ENCODE results near the gene RFNG. TPM values are rescaled to one million over a fixed set of nuclear protein-coding genes. Genes with fewer than 3 reads are reported as not detected.

Gene RFNG
- total and polyA plus RNA-seq, 2 of the 13 experiments (the other 11 are each of a cell fraction or from before 2014, with no cell fraction given): 61.4 to 64.0 TPM

DNA sequence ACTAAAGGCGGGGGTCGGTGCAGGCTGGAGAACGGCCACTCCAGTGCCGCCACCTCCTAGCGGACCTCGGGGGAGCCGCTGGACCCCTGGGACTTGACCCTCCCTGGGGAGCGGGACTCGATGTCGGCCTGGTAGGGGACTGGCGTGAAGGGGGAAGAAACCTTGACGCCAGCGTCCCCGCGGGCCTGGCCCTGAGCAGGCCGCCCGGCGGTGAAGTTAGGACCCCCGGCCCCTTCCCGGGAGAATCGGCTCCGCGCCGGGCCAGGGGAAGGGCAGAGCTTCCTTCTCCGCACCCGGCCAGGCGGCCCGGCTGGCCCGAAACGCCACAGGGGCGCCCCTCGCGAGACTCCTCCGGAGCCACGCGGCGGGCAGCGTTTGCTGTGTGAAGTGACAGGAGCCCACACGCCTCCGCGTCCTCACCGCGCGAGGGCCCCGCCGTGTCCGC is 13.6 kb upstream of the RFNG start (continued):
- TF ChIP-seq, protein P1, sequence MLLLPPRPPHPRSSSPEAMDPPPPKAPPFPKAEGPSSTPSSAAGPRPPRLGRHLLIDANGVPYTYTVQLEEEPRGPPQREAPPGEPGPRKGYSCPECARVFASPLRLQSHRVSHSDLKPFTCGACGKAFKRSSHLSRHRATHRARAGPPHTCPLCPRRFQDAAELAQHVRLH (CRISPR knock-in tag; IDR thresholded peaks at IDR 0.05; ENCODE audit: borderline replicate concordance, low read depth): no peak
- no peak for TF ChIP-seq KDM4B (CRISPR knock-in tag; IDR thresholded peaks at IDR 0.05)
- TF ChIP-seq, protein P2, sequence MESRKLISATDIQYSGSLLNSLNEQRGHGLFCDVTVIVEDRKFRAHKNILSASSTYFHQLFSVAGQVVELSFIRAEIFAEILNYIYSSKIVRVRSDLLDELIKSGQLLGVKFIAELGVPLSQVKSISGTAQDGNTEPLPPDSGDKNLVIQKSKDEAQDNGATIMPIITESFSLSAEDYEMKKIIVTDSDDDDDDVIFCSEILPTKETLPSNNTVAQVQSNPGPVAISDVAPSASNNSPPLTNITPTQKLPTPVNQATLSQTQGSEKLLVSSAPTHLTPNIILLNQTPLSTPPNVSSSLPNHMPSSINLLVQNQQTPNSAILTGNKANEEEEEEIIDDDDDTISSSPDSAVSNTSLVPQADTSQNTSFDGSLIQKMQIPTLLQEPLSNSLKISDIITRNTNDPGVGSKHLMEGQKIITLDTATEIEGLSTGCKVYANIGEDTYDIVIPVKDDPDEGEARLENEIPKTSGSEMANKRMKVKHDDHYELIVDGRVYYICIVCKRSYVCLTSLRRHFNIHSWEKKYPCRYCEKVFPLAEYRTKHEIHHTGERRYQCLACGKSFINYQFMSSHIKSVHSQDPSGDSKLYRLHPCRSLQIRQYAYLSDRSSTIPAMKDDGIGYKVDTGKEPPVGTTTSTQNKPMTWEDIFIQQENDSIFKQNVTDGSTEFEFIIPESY (CRISPR knock-in tag; IDR thresholded peaks at IDR 0.05): no peak
- TF ChIP-seq NFKB2 (CRISPR knock-in tag; IDR thresholded peaks at IDR 0.05; ENCODE audit: borderline replicate concordance): no peak
- TF ChIP-seq ZNF547 (CRISPR knock-in tag; IDR thresholded peaks at IDR 0.05): no peak
- TF ChIP-seq DZIP1 (CRISPR knock-in tag; IDR thresholded peaks at IDR 0.05): 0 out of 2 replicates have a peak, but pooled peaks have one; percentile 14
- no peak for TF ChIP-seq MAFF (IDR thresholded peaks at IDR 0.05; ENCODE audit: low read depth, low read length)
- peak; percentile 54; the same call in 1 of the 2 replicates for TF ChIP-seq ZNF687 (CRISPR knock-in tag; IDR thresholded peaks at IDR 0.05)
- TF ChIP-seq THAP11 (CRISPR knock-in tag; IDR thresholded peaks at IDR 0.05): no peak
- no peak for TF ChIP-seq DNMT3B (CRISPR knock-in tag; conservative IDR thresholded peaks at IDR 0.05)
- no peak; the same call in 1 of the 2 replicates for TF ChIP-seq ZZZ3 (CRISPR knock-in tag; IDR thresholded peaks at IDR 0.05; ENCODE audit: borderline replicate concordance)
- no peak for TF ChIP-seq AHR (CRISPR knock-in tag; IDR thresholded peaks at IDR 0.05)
- TF ChIP-seq ZNF414 (CRISPR knock-in tag; IDR thresholded peaks at IDR 0.05): no peak
- no peak for TF ChIP-seq RFXAP (CRISPR knock-in tag; IDR thresholded peaks at IDR 0.05; ENCODE audit: borderline replicate concordance)
- TF ChIP-seq PRMT3 (CRISPR knock-in tag; IDR thresholded peaks at IDR 0.05; ENCODE audit: borderline replicate concordance, low read depth): no peak
- TF ChIP-seq TP53 (CRISPR knock-in tag; conservative IDR thresholded peaks at IDR 0.05): no peak
- TF ChIP-seq, protein P3, sequence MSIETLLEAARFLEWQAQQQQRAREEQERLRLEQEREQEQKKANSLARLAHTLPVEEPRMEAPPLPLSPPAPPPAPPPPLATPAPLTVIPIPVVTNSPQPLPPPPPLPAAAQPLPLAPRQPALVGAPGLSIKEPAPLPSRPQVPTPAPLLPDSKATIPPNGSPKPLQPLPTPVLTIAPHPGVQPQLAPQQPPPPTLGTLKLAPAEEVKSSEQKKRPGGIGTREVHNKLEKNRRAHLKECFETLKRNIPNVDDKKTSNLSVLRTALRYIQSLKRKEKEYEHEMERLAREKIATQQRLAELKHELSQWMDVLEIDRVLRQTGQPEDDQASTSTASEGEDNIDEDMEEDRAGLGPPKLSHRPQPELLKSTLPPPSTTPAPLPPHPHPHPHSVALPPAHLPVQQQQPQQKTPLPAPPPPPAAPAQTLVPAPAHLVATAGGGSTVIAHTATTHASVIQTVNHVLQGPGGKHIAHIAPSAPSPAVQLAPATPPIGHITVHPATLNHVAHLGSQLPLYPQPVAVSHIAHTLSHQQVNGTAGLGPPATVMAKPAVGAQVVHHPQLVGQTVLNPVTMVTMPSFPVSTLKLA (IDR thresholded peaks at IDR 0.05): no peak
